ENCODE results near the gene GINS2.

The GINS2 gene

DNA sequence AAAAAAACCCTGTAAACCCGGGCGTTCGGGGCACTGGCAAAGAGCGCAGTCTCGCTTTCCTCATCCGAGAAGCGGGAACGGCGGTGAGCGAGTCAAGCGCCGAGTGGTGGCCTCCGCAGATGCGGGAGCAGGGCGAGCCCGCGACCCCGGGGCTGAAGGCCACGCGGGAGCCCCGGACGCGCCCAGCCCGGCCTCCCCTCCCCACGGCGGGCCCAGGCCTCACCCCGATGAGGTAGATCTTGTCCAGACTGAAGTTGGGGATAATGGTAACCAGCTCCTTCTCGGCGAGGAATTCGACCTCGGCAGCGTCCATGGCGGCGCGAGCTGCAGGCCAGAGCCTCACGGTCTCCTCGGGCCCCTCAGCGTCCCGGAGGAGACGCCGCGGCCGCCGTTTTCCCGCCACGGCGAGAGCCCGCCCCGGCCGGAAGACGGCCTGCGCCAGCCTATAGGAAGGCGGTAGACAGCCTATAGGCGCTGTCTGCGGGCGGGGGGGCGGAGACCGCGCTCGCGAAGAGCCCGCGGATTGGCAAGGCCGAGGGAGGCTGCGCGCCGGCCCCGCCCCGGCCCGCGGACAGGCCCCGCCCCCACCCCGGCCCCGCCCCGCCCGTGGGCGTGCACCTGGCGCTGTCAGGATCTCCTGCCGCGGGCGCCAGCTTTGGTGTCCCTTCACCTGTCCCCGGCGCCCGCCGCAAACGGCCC lies at the start of gene GINS2:
Gene GINS2, minus strand, starts transcription at position 369 of the 699 bp plus-strand sequence. Its CDS starts 56 bp downstream, at position 313.
- DNase-seq (ENCODE audit: low read depth in 2 of 3, low spot score in 2 of 3), result peak; percentile 60 to 90 (median 60)

DNA sequence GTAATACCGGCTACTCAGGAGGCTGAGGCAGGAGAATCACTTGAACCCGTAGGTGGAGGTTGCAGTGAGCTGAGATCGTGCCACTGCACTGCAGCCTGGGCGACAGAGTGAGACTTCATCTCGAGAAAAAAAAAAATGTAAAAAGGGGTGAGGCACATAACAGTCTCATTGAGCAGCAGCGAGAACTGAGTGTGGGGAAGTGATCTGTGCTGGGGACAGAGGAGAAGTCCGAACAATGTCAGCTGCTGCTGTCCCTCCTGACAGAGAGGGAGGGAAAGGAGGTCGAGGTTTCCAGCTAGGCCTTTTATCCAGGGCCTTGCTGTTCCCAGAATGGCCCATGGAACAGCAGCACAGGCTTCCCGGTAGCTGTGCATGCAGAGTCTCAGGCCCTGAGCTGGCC lies 48.2 kb upstream of the GINS2 start:
- no peak for DNase-seq (ENCODE audit: low read depth in 2 of 3, low spot score in 2 of 3)

DNA sequence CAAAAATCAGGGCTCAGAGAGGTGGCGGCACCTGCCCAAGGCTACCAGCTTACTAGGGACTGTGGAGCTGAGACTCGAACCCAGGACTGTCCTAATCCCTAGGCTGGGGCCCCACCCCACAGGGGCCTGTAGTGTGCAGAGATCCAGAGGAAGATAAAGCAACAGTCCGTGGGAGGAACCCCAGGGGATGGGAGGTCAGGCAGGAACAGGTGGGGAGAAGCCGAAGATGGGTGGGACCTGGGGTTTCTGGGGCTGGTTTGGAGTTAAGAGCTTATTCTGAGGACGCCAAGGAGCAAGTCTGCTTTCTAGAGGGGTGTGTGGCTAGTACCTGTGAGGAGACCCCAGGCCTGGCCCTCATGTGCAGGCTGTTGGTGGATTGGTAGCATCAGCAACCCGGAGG lies 47.2 kb upstream of the GINS2 start:
- DNase-seq (ENCODE audit: low read depth in 2 of 3, low spot score in 2 of 3), result no peak

- DNase-seq (ENCODE audit: low read depth in 2 of 3, low spot score in 2 of 3), result no peak
Observed at GRCh38 chr16:85735225-85735635, 46.5 kb upstream of the GINS2 start.

DNA sequence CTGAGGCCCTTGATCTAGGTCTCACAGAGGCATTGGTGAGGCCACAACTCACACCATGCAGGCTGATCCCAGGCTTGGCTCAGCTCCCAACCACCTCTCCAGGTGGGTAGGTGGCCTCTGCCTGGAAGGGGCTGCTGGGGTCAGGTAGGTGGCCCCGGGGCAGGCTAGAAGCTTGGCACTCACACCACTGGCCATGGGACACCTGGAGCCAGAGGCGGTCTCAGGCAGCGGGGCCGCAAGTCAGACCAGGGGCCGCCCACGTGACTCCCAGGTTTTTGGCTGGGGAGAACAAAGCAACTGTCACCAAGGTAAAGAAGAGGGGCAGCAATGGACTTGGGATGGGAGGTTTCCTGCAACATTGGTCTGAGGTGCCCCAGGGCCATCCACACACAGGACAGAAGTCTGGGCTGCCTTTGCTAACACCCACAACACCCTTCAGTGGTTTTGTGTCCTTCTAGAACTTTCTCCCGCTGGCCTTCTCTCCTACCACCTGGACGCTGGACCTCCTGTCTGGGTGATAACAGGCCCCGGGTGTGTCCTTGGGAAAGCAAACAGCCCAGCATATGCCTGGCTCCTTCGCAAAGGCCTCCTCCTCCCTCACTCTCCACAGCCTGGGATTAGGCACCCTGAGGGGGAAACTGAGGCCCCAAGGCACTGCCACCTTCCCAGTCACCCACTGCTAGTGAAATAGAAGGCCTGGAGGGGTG lies 45.7 kb upstream of the GINS2 start:
- DNase-seq (ENCODE audit: low read depth in 2 of 3, low spot score in 2 of 3), result no peak

DNA sequence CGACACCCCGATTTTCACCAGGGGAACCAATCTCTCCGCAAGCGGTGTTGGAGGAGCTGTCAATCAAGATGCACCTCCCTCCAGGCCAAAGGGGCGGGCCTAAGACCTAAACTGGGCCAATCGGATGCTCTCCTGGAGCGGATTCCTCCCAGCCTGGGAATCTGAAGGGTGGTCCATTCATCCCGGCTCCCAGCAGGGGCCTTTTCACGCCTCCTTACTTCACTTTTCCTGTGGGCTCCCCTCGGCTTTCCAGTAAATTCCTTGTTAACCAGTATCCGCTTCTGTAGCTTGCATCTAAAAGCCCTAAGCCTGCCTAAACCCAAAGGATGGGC lies 45.1 kb upstream of the GINS2 start:
- DNase-seq (ENCODE audit: low read depth in 2 of 3, low spot score in 2 of 3), result no peak

GRCh38 chr16:85733155-85733838 lies 44.5 kb upstream of the GINS2 start:
- no peak for DNase-seq (ENCODE audit: low read depth in 2 of 3, low spot score in 2 of 3)

DNA sequence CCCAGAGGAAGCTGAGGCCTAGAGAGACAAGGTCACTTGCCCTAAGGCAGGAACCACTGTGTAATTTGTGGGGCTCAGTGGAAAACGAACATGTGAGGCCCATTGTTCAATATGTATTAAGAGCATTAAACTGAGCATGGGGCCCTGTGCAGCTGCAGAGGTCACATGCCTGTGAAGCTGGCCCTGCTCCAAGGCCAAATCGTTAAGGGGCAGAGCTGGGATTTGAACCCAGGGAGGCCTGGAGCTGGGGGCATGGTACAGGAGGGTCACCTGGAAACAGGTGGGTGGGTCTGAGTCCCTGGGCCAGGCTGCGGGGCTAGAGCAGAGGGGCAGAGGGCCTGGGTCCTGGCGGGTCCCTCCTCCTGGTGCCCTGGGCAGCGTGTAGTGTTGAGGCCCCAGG lies 42.4 kb upstream of the GINS2 start:
- no peak for DNase-seq (ENCODE audit: low read depth in 2 of 3, low spot score in 2 of 3)

GRCh38 chr16:85730186-85730465 lies 41.4 kb upstream of the GINS2 start:
- no peak for DNase-seq (ENCODE audit: low read depth in 2 of 3, low spot score in 2 of 3)

GRCh38 chr16:85729452-85730185 lies 40.9 kb upstream of the GINS2 start:
- DNase-seq (ENCODE audit: low read depth in 2 of 3, low spot score in 2 of 3), result no peak

DNA sequence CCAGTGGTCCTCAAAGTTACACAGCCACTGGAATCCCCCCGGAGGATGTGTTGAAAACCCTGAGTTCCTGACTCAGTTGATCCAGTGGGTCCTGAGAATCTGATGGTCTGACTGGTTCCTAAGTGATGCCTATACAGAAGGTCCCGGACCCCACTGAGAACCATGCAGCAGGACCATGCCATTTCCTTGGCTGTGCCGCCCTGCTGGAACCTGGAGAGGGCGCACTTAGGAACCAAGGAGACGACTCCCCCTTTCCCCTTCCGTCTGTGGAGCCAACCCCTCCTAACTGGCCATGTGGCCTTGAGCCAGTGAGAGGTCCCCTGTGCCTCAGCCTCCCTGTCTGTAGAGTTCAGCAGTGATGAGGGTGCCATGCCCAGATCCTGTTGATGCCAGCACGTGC lies 40.1 kb upstream of the GINS2 start:
- no peak for DNase-seq (ENCODE audit: low read depth in 2 of 3, low spot score in 2 of 3)

GRCh38 chr16:85724936-85725335 lies 36.2 kb upstream of the GINS2 start:
- DNase-seq (ENCODE audit: low read depth in 2 of 3, low spot score in 2 of 3), result no peak

- DNase-seq (ENCODE audit: low read depth in 2 of 3, low spot score in 2 of 3), result no peak
Observed at GRCh38 chr16:85724126-85724879, 35.5 kb upstream of the GINS2 start.

DNA sequence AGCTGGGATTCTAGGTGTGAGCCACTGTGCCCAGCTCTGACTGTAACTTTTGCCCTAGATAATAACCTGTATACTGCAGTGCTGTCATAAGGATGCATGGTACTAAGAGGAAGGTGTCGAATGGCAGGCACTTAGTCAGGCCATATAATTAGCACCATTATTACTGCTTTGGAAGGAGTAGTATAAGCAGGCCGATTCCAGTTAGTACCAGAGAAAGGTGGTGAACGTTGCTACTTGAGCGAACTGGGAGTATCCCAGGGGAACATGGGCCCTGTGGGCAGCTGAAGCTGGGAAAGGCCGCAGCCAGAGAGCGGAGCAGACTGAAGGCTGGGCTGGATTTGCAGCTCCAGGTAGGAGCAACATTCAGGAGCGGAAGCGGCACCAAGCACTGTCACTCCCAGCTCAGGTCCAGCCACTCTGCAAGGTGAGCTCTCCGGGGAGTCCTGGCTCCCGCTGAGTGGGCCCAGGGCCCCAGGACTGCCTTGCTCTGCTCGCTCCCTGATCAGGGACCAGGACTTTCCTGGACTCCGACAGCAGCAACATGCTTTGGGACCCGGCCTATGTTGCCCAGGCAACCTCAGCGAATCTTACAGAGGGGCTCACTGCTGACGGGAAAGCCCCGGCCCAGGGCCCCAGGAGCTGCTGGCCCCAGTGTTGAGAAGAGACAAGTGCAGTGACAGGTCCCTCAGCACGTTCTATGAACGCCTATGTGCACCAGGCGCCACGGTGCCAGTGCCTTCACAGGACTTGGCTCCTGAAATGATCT lies 33.6 kb upstream of the GINS2 start:
- no peak for DNase-seq (ENCODE audit: low read depth in 2 of 3, low spot score in 2 of 3)

GRCh38 chr16:85720302-85720637 lies 31.5 kb upstream of the GINS2 start:
- DNase-seq (ENCODE audit: low read depth in 2 of 3, low spot score in 2 of 3), result no peak

DNA sequence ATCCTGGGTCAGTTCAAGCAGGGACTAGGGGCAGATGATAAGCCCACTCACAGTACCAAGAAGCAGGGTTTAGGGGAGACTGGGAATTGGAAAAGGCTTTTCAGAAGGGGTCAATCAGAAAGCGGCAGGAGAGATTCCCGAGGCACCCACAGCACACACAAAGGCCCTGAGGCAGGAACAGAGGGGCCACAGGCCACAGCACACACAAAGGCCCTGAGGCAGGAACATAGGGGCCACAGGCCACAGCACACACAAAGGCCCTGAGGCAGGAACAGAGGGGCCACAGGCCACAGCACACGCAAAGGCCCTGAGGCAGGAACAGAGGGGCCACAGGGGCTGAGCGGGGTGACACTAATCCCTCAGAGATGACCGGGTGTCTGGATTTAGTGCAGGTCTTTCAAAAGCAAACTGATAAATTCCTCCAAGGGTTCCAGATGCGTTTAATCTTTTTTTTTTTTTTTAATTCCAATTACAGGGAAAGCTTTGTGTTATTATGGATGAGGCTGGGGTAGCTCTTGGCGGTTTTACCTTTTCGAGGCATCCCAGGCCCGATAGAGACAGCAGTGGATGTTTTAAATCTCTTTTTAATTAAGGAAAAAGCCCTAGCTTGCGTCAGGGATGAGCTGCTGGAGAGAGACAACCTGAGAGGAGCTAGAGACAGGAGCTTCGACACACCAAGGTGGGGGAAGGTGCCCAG lies 31.0 kb upstream of the GINS2 start:
- DNase-seq (ENCODE audit: low read depth in 2 of 3, low spot score in 2 of 3), result no peak

DNA sequence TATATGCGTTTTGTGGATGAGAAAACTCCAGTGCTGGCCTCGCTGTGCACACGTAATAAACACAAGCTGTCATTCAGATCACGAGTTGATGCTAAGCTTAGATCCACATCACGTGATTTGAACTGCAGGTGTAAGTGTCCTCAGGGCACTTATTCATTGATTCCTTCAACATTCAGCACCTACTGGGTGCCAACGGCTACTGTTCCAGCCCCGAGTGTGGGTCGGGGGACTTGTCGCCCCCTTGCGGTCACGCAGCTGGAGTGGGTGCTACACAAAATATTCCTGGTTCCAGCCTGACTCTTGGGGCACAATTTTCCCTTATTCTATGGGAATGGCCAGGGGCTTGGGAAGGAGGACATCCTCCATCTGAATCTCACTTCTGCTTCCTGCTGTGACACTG lies 29.9 kb upstream of the GINS2 start:
- no peak for DNase-seq (ENCODE audit: low read depth in 2 of 3, low spot score in 2 of 3)

- DNase-seq (ENCODE audit: low read depth in 2 of 3, low spot score in 2 of 3), result no peak
Observed at GRCh38 chr16:85718153-85718477, 29.4 kb upstream of the GINS2 start.

- peak in 2 of 3 experiments; percentile 9 to 60 for DNase-seq (ENCODE audit: low read depth in 2 of 3, low spot score in 2 of 3)
Observed at GRCh38 chr16:85717393-85718152, 28.8 kb upstream of the GINS2 start.

Measured in activated CD8-positive, alpha-beta memory T cell treated with anti-CD3 and anti-CD28 coated beads for 48 hours (primary cell).